Measurements from ENCODE around the gene CYSLTR2. TPM values are rescaled to one million over a fixed set of nuclear protein-coding genes. Genes with fewer than 3 reads are reported as not detected.

The CYSLTR2 gene
- total RNA-seq, 6 donors from 2014 or later = under 0.01 to 2.0 (median 1.2) TPM

DNA sequence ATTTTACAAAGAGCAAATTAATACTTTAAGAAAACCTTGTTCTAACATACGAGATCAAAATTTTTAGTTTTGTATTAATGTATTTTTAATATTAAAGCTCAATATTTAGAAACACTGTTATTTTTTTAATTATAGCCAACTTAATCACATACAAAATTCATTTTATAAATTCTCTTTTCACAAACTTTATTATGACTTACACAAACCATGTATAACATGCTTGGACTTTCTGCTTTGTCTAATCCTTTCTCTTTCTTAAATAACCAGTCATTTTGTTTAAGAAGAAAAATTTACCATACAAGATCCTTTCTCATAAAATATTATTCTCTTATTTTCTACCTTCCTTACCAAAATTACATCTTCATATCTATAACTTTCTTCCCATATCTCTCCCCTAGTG lies 62.2 kb downstream of the CYSLTR2 start:
- Histone ChIP-seq H3K27ac (no peak overlapping the region), H3K27me3 (no peaks in the 10 kb centered on the region), H3K9me3 (peaks cover 0 to 31% (median 28%) of the 10 kb centered on the region in 4 donors), H3K36me3 (no peaks in the 10 kb centered on the region), H3K4me1 (no peaks in the 10 kb centered on the region), H3K4me3 (no peak overlapping the region)
- ATAC-seq (ENCODE audit: low FRiP score in 2 of 2) (no peak), DNase-seq (no peak)
- WGBS, 2 donors = 89 to 90% methylated on average over 1 of the region's 1 CpG
- TF ChIP-seq EP300 (IDR thresholded peaks at IDR 0.05) = no peak
- no peak for TF ChIP-seq CTCF (IDR thresholded peaks at IDR 0.05)
- TF ChIP-seq POLR2AphosphoS5 (IDR thresholded peaks at IDR 0.05) = no peak
- TF ChIP-seq POLR2A (IDR thresholded peaks at IDR 0.05) = no peak

DNA sequence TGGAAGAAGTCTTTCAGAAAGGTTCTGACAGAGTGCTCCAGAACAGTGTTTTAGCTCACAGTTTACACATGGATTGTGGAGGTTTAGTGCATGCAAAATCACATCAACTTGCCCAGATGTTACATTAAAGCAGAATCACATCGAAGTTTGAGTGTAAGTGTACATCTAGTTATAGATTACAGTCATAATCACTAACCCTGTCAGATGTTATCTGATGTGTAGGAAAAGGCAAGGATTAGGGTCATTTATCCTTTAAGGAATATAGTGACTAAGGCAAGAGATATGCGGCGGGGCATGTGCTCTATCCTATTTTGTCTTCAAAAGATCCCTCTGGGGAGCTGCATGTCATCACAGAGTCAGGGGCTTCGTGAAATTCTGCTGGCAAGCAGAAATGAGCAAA lies 66.9 kb downstream of the CYSLTR2 start:
- Histone ChIP-seq H3K9me3 (peaks cover 0 to 31% (median 25%) of the 10 kb centered on the region in 4 donors), H3K27me3 (no peaks in the 10 kb centered on the region), H3K27ac (no peak overlapping the region), H3K4me3 (no peak overlapping the region), H3K36me3 (no peaks in the 10 kb centered on the region), H3K4me1 (no peaks in the 10 kb centered on the region)
- TF ChIP-seq CTCF (IDR thresholded peaks at IDR 0.05) (no peak), EP300 (IDR thresholded peaks at IDR 0.05) (no peak), POLR2A (IDR thresholded peaks at IDR 0.05) (no peak), POLR2AphosphoS5 (IDR thresholded peaks at IDR 0.05) (no peak)
- DNase-seq (no peak), ATAC-seq (ENCODE audit: low FRiP score in 2 of 2) (no peak)
- WGBS, 2 donors = 72 to 76% methylated on average over 4 of the region's 4 CpGs

DNA sequence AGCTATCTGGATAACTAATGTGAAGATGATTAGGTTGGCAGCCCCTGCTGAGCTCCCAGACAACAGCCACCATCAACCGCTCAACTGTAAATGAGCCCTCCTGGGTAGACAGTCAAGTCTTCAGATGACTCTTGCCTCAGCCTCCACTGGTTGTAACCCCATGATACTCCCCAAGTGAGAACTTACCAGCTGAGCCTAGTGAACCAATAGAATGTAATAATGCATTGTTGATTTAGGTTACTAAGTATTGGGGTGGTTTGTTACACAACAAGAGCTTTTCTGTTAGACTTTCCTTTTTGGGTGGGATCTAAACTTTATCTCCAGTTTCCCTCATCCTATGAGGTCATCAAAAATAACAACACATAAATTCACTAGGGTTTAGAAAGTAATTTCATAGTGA lies 69.4 kb downstream of the CYSLTR2 start:
- TF ChIP-seq CTCF (IDR thresholded peaks at IDR 0.05) = no peak
- no peak for TF ChIP-seq POLR2A (IDR thresholded peaks at IDR 0.05)
- TF ChIP-seq POLR2AphosphoS5 (IDR thresholded peaks at IDR 0.05) = no peak
- no peak for TF ChIP-seq EP300 (IDR thresholded peaks at IDR 0.05)
- WGBS, 2 donors = 94 to 100% methylated on average over 1 of the region's 1 CpG
- ATAC-seq (ENCODE audit: low FRiP score in 2 of 2) (peak in 1 of 2 donors; percentile 35), DNase-seq (no peak)
- H3K4me3 ChIP-seq = no peak overlapping the region
- H3K36me3 ChIP-seq = no peaks in the 10 kb centered on the region
- no peak overlapping the region for H3K27ac ChIP-seq
- no peaks in the 10 kb centered on the region for H3K4me1 ChIP-seq
- no peaks in the 10 kb centered on the region for H3K27me3 ChIP-seq
- peaks cover 0 to 19% (median 15%) of the 10 kb centered on the region in 4 donors for H3K9me3 ChIP-seq

DNA sequence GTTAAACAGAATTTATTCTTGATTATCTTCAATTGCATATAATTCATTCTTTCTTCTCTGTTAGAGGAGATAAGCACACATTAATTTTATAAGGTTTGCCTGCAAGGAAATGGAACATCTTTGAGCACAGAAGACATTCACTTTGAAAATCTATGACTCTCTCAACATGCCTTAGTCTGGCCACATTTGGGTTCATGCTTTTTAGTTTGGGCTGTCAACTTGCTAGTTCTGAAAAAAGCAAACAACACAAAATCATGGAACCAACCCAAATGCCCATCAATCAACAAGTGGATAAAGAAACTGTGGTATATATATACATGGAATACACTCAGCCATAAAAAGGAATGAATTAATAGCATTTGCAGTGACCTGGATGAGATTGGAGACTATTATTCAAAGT lies 71.5 kb downstream of the CYSLTR2 start:
- H3K27ac ChIP-seq = no peak overlapping the region
- TF ChIP-seq POLR2AphosphoS5 (IDR thresholded peaks at IDR 0.05) (no peak), POLR2A (IDR thresholded peaks at IDR 0.05) (no peak)
- DNase-seq = no peak
- H3K27me3 ChIP-seq = no peaks in the 10 kb centered on the region
- no peak for ATAC-seq (ENCODE audit: low FRiP score in 2 of 2)
- H3K4me1 ChIP-seq = no peaks in the 10 kb centered on the region
- H3K4me3 ChIP-seq = no peak overlapping the region
- H3K36me3 ChIP-seq = no peaks in the 10 kb centered on the region
- peaks cover 0 to under 1% (median 0%) of the 10 kb centered on the region in 4 donors for H3K9me3 ChIP-seq

GRCh38 chr13:48726711-48727110 lies 73.0 kb downstream of the CYSLTR2 start:
- Histone ChIP-seq H3K36me3 (no peaks in the 10 kb centered on the region), H3K27me3 (no peaks in the 10 kb centered on the region), H3K9me3 (no peaks in the 10 kb centered on the region), H3K4me1 (peaks cover 0 to under 1% (median 0%) of the 10 kb centered on the region in 4 donors), H3K27ac (no peak overlapping the region), H3K4me3 (no peak overlapping the region)
- WGBS, 2 donors = 69 to 82% methylated on average over 2 of the region's 2 CpGs
- TF ChIP-seq POLR2AphosphoS5 (IDR thresholded peaks at IDR 0.05) = peak in 1 of 2 donors; percentile 61
- no peak for TF ChIP-seq CTCF (IDR thresholded peaks at IDR 0.05)
- ATAC-seq (ENCODE audit: low FRiP score in 2 of 2) (no peak), DNase-seq (no peak)

Measured in upper lobe of left lung (tissue), 6 donors.